Ovary (tissue), 3 donors: ENCODE data around the gene HSPBP1.

Experiments used
- CTCF ChIP-seq, 3 donors: fragments of 450-650 bp in 2 of 3; fragments of 200-600 bp in 1 of 3; IDR thresholded peaks; one replicate each; pipeline versions ENCODE4 v1.5.1 to v1.8.0; 2016 to 2022; ENCODE audit warnings: antibody characterized with exemption in 3 of 3, mild to moderate bottlenecking in 1 of 3
- POLR2A ChIP-seq: fragments of 450-650 bp; IDR thresholded peaks from one replicate; pipeline ENCODE4 v1.6.1; 2017; ENCODE audit warnings: antibody characterized with exemption, mild to moderate bottlenecking, moderate library complexity
- donor health status: DM: no; HTN: no; CAD: no.

GRCh38 chr19:55264531-55264930 is 15.4 kb downstream of the HSPBP1 start:
- TF ChIP-seq POLR2A: no peak
- no peak for TF ChIP-seq CTCF (IDR thresholded peaks at IDR 0.05)
